Heart left ventricle (tissue), 16 donors: ENCODE data around the gene SPAM1. TPM values are rescaled to one million over a fixed set of nuclear protein-coding genes. Genes with fewer than 3 reads are reported as not detected.

ENCODE experiments used
- ATAC-seq, 4 donors: fragments of 200-7000 bp; cut with Tn5 transposase; one replicate each; pipeline ENCODE4 v1.9.1; 2020 to 2022; ENCODE audit warnings: moderate library complexity in 4 of 4, mild to moderate bottlenecking in 3 of 4, moderate number of reproducible peaks in 1 of 4
- DNase-seq, 5 donors: peaks; one replicate each; pipeline ENCODE4 v3.0.0-alpha.2; 2020
- H3K27ac ChIP-seq, 12 donors: fragments of 200-600 bp; sonication (generic) in 4 of 12; one replicate each; pipeline versions ENCODE4 v1.5.0 to v1.8.0; 2016 to 2022; ENCODE audit warnings: mild to moderate bottlenecking in 2 of 12
- H3K27me3 ChIP-seq, 9 donors: fragments of 200-600 bp; sonication (generic) in 2 of 9; one replicate each; pipeline versions ENCODE4 v1.5.1 to v1.8.0; 2016 to 2022; ENCODE audit warnings: mild to moderate bottlenecking in 3 of 9
- H3K36me3 ChIP-seq, 9 donors: fragments of 200-600 bp; sonication (generic) in 2 of 9; one replicate each; pipeline versions ENCODE4 v1.5.0 to v1.8.0; 2018 to 2022; ENCODE audit warnings: mild to moderate bottlenecking in 2 of 9
- H3K4me1 ChIP-seq, 12 donors: fragments of 200-600 bp; sonication (generic) in 4 of 12; one replicate each; pipeline versions ENCODE4 v1.5.0 to v1.8.0; 2016 to 2022; ENCODE audit warnings: mild to moderate bottlenecking in 3 of 12
- H3K4me3 ChIP-seq, 12 donors: fragments of 200-600 bp; sonication (generic) in 4 of 12; one replicate each; pipeline versions ENCODE4 v1.5.0 to v1.8.0; 2017 to 2022; ENCODE audit warnings: mild to moderate bottlenecking in 9 of 12, moderate library complexity in 4 of 12
- H3K9me3 ChIP-seq, 12 donors: fragments of 200-600 bp; sonication (generic) in 4 of 12; one replicate each; pipeline versions ENCODE4 v1.5.0 to v1.8.0; 2016 to 2022; ENCODE audit warnings: mild to moderate bottlenecking in 1 of 12
- POLR2A ChIP-seq, 2 donors: fragments of 450-650 bp; IDR thresholded peaks; one replicate each; pipeline ENCODE4 v1.6.1; 2017; ENCODE audit warnings: antibody characterized with exemption in 2 of 2, mild to moderate bottlenecking in 2 of 2, moderate library complexity in 2 of 2
- WGBS, 4 donors: extraction: QIAGEN DNeasy Blood & Tissue Kit in 2 of 4; methylation state at CpG; one replicate each; pipeline versions ENCODE4 v1.1.5 to v1.1.7; 2013 to 2018; 5-methylcytosine and 5-hydroxymethylcytosine counted together
- intact Hi-C, 10 donors: fragments of 100-400 bp; cut with DNase I; formaldehyde crosslinking; loops; one replicate each; pipeline versions ENCODE4 v1.11.1 to v1.14.2; 2022
- long read RNA-seq, 3 donors: library from polyadenylated mRNA; unstranded; transcript quantifications; one replicate each; pipeline ENCODE4 v2.0.0, GENCODE V29; 2020 to 2021
- polyA plus RNA-seq, 2 donors: library from polyadenylated mRNA; stranded (reverse); fragments of 200-250 nt; gene quantifications; one replicate each; pipeline ENCODE4 v1.2.3, GENCODE V29; 2013
- total RNA-seq, 9 donors: library from RNA; depleted of rRNA in 2 of 9; stranded (reverse); fragments of >200 nt in 2 of 9; fragmentation: NEBNext Ultra II Directional in 3 of 9; extraction: Animal tissue kit (Norgen Biotek cat#: 25700) in 3 of 9; gene quantifications; one replicate each; pipeline versions ENCODE4 v1.1.0 to v1.2.4, GENCODE V29; 2016 to 2023
- TF ChIP-seq, protein P1 (sequence below), 12 donors: fragments of 200-600 bp; sonication (generic) in 4 of 12; IDR thresholded peaks; one replicate each; pipeline versions ENCODE4 v1.5.0 to v1.8.0; 2018 to 2022; ENCODE audit warnings: antibody characterized with exemption in 12 of 12, mild to moderate bottlenecking in 5 of 12
- donor health status: ischemic (EF 13 %, LVEDD 7.1; RV severe dilation, severe dysfunction).
- donor health status: healthy with polysubstance abuse.
- donor health status: DM: no; HTN: yes; CAD: no.
- donor health status: DM: no; HTN: no; CAD: no.
- donor health status: ischemic (EF 25% LVEDD 6.9; RV normal size, moderate dysfunction).
- donor health status: ischemic (EF 25% LVEDD 5.7; RV mildly dilated, moderate dysfunction).
- donor health status: healthy.
- donor health status: DM: yes; HTN: yes; CAD: no.
- donor health status: ischemic (EF 35%, LVEDD 5.7; RV mildly dilated, moderate dysfunction).
- donor health status: nonischemic (EF 11% LVEDD 7.7; RV severe dilation, severe dysfunction).
- donor health status: DM: yes; HTN: yes; CAD: no.
- donor health status: PGD.
- donor health status: ischemic (EF 29% LVEDD 5.4; RV normal size, mild dysfunction).
- donor health status: nonischemic (EF 23%, LVEDD 6.1; RV moderate dilation, normal function).

The SPAM1 gene, protein sequence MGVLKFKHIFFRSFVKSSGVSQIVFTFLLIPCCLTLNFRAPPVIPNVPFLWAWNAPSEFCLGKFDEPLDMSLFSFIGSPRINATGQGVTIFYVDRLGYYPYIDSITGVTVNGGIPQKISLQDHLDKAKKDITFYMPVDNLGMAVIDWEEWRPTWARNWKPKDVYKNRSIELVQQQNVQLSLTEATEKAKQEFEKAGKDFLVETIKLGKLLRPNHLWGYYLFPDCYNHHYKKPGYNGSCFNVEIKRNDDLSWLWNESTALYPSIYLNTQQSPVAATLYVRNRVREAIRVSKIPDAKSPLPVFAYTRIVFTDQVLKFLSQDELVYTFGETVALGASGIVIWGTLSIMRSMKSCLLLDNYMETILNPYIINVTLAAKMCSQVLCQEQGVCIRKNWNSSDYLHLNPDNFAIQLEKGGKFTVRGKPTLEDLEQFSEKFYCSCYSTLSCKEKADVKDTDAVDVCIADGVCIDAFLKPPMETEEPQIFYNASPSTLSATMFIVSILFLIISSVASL
- total RNA-seq (under 1 TPM in 3 of 9 donors, not detected in 6; 0.09 to 0.46 (median 0.38) TPM), polyA plus RNA-seq (not detected)
- long read RNA-seq, donor 1, result 0 reads
- long read RNA-seq, donor 2, result 0 reads
- long read RNA-seq, donor 3, result 0 reads

DNA sequence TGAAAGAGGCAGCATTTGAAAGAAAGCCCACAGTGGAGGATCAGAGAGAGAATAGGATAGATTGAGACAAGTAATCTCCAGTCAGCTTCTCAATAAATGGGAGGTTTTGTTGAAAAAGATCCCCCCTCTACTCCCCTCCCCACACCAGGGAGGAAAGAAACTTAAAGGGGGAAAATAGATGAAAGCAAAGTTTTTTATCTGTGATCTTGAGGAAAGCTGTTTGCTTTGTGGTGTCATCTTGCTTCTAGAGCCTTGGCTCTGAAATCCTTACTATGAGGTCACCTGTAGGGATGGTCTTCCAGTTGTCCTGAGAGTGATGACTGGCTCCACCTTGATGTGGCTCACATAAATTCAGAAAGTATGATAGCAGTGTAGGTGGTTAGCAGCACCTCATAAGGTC, at the start of gene SPAM1:
SPAM1 (plus strand) TSS at position 301 of the 400 bp plus-strand sequence. CDS start 28,330 bp downstream, outside the sequence.
- no peak for ATAC-seq
- Histone ChIP-seq H3K4me1 (no peaks in the 10 kb centered on the region), H3K27me3 (no peaks in the 10 kb centered on the region), H3K9me3 (peaks cover 0 to 2% (median 0%) of the 10 kb centered on the region in 12 donors), H3K36me3 (no peaks in the 10 kb centered on the region), H3K27ac (no peak within 1 kb of the TSS), H3K4me3 (no peak within 1 kb of the TSS)
- DNase-seq, result no peak
- intact Hi-C loops, result no loop called here
- no peak for TF ChIP-seq POLR2A (IDR thresholded peaks at IDR 0.05)
- TF ChIP-seq, protein P1, sequence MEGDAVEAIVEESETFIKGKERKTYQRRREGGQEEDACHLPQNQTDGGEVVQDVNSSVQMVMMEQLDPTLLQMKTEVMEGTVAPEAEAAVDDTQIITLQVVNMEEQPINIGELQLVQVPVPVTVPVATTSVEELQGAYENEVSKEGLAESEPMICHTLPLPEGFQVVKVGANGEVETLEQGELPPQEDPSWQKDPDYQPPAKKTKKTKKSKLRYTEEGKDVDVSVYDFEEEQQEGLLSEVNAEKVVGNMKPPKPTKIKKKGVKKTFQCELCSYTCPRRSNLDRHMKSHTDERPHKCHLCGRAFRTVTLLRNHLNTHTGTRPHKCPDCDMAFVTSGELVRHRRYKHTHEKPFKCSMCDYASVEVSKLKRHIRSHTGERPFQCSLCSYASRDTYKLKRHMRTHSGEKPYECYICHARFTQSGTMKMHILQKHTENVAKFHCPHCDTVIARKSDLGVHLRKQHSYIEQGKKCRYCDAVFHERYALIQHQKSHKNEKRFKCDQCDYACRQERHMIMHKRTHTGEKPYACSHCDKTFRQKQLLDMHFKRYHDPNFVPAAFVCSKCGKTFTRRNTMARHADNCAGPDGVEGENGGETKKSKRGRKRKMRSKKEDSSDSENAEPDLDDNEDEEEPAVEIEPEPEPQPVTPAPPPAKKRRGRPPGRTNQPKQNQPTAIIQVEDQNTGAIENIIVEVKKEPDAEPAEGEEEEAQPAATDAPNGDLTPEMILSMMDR (IDR thresholded peaks at IDR 0.05), result no peak

DNA sequence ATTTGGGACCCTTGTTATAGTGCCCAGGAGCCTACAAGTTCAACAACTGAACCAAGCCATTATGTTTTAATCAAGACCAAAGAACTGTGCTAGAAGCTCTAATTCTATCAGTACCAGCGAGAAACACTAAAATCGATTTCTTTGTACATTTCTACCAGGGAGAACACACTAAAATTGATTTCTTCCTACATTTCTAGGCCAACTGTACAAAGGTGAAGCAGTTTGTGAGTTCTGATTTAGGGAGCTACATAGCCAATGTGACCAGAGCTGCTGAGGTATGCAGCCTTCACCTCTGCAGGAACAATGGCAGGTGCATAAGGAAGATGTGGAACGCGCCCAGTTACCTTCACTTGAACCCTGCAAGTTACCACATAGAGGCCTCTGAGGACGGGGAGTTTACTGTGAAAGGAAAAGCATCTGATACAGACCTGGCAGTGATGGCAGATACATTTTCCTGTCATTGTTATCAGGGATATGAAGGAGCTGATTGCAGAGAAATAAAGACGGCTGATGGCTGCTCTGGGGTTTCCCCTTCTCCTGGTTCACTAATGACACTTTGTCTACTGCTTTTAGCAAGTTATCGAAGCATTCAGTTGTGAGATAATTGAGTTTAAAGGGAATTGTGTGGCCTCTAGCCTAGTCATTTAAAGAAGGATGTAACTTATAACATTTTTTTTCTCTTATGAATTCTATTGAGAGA, 48.3 kb upstream of the SPAM1 start:
- H3K4me3 ChIP-seq, result no peak overlapping the region
- intact Hi-C loops, result loop anchor here in 3 of 10 donors (10.0 kb wide), 1 partner anchor 382 kb away; no protein-coding TSS in a partner anchor
- ATAC-seq (no peak), DNase-seq (no peak)
- WGBS, 4 donors, result 50 to 58% (median 53%) methylated on average over 7 of the region's 7 CpGs
- H3K27ac ChIP-seq, result no peak overlapping the region
- peaks cover 0 to 8% (median 0%) of the 10 kb centered on the region in 12 donors for H3K4me1 ChIP-seq
- TF ChIP-seq POLR2A (IDR thresholded peaks at IDR 0.05), result no peak
- TF ChIP-seq, protein P1 (IDR thresholded peaks at IDR 0.05), result no peak
- H3K9me3 ChIP-seq, result no peaks in the 10 kb centered on the region
- H3K27me3 ChIP-seq, result peaks cover 0 to 3% (median 0%) of the 10 kb centered on the region in 9 donors
- no peaks in the 10 kb centered on the region for H3K36me3 ChIP-seq

GRCh38 chr7:123879628-123880027, 45.4 kb upstream of the SPAM1 start:
- Histone ChIP-seq H3K9me3 (no peaks in the 10 kb centered on the region), H3K36me3 (no peaks in the 10 kb centered on the region), H3K27ac (peak overlapping the region in 3 of 12 donors; percentile 2 to 31 (median 26)), H3K4me3 (no peak overlapping the region), H3K27me3 (no peaks in the 10 kb centered on the region), H3K4me1 (peaks cover 0 to 8% (median 0%) of the 10 kb centered on the region in 12 donors)
- WGBS, 4 donors, result 41 to 44% (median 43%) methylated on average over 4 of the region's 4 CpGs
- intact Hi-C loops, result loop anchor here in 4 of 10 donors (10.0 kb wide), 2 partner anchors 65 to 385 kb away; no protein-coding TSS in a partner anchor
- DNase-seq (no peak), ATAC-seq (peak in 3 of 4 donors; percentile 24 to 59 (median 41))
- TF ChIP-seq, protein P1 (IDR thresholded peaks at IDR 0.05), result no peak
- TF ChIP-seq POLR2A (IDR thresholded peaks at IDR 0.05), result no peak
